Measurements from ENCODE around the gene FOCAD.
"Not testable (repeated sequence)": the region's sequence is repeated elsewhere in the genome, so short reads cannot be mapped to it uniquely, and the experiment has no call there.

FOCAD gene, protein sequence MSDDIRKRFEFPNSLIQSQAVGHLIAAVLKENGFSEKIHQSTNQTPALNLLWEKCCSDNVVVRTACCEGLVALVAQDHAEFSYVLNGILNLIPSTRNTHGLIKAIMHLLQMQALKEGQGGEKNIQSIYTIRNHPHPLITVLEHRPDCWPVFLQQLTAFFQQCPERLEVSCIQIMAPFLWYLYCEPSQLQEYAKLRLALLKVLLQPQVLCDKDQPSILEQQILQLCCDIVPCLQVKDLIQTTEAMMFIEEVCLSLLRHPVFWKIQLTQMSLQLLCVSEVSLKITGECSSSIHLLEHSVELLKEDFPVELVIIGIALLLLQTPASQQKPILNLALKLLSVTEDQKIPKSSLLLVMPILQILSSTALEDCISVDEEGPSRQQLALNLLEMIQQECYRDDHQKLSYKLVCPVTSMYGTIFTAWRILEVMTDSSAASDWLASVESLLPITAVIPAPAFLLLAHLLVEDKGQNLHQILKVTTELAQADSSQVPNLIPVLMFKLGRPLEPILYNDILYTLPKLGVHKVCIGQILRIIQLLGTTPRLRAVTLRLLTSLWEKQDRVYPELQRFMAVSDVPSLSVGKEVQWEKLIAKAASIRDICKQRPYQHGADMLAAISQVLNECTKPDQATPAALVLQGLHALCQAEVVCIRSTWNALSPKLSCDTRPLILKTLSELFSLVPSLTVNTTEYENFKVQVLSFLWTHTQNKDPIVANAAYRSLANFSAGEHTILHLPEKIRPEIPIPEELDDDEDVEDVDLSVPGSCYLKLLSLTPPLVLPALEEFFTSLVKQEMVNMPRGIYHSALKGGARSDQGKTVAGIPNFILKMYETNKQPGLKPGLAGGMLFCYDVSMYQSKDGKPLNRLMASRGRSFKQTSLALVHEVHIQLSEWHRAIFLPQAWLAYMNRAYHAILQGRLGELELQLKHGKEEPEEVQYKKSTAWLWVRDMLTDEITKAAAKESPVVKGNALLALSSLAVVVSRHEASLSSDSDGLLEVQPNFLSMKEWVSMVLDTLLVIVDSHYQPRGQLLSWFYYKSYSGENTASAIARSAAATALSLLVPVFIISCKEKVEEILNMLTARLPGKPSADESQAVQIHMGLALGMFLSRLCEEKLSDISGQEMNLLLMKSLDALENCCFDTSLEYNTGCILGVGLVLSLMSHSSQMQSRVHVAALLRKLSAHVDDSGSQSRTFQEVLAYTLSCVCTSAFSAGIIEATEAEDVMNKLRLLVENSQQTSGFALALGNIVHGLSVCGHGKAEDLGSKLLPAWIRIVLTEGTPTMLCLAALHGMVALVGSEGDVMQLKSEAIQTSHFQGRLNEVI (N-terminal part only)

GRCh38 chr9:20684035-20684874, at the start of gene FOCAD:
TSS of gene FOCAD (plus strand) at chr9:20684259. CDS start at chr9:20715354, 31,095 bp downstream.
- DNase-seq, result peak; percentile 94

DNA sequence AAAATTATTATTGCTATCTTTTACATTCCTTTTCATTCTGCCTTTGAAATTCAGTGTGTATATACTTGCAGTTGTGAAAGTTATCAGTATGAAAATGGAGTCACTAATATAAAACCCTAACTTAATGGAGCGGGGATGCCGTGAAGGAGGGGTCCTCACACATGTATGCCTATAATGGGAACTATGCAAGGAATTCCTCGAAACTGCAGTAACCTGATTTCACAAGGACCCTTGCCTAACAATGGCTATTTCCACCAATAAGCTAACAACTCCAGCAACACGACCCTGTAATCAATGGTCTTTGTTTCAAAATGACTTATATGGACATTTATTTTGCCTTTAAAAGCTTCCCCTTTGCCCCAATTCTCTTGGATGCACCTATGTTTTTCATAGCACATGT, 49.2 kb upstream of the FOCAD start:
- no peak for DNase-seq

- DNase-seq, result no peak
Measured at GRCh38 chr9:20636888-20637440, 47.1 kb upstream of the FOCAD start.

DNA sequence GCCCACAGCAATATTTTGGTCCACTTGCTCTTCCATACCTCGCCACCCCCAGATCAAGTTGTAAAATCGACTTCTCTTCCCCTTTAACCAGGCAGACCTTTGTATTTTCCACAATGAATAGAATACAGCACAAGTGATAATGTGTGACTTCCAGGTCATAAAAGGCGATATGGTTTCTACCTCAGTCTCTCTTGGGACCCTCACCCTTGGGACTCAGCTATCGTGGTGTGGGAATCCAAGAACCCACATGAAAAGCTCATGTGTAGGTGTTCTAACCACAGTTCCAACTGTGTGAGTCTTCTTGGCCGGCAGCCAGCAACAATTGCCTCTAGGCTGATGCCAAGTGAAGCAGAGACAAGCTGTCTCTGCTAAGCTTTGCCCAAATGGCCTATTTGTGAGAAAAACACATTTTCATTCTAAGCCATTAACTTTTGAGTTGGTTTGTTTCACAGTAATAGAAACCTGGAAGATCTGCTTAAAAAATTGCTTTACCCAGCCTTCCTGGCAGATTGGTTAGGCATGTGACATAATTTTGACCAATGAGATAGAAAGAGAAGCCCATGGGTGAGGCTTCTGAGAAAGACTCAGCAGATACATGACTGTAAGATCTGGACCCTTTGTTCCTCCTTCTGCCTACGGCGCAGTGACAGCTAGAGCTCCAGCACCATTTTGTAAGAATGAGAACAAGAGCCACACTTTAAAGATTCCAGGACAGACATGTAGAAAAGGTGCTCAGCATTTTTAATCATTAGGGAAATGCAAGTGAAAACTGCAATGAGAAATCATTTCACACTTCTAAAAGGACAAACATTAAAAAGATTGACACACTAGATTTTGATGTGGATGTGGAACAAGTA, 43.5 kb upstream of the FOCAD start:
- DNase-seq, result peak; percentile 54

DNA sequence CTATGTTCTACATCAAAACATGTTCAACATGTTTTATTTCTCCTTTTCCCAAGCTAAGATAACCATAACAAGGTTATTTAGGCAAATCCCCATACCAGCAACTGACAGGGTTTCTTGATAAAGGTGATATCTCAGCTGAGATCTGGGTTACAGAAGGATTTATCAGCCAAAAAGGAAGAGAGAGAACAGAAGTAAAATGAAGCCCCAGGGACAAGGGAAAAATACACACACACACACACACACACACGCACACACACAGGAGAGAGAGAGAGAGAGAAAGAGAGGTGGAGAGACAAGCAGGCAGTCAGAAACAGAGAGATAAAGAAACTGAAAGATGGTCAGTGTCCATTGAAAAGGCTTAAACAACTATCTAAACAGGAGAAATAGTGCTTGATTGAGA, 42.0 kb upstream of the FOCAD start:
- no peak for DNase-seq

- no peak for DNase-seq
Measured at GRCh38 chr9:20643660-20644059, 40.4 kb upstream of the FOCAD start.

GRCh38 chr9:20646656-20647055, 37.4 kb upstream of the FOCAD start:
- no peak for DNase-seq

DNA sequence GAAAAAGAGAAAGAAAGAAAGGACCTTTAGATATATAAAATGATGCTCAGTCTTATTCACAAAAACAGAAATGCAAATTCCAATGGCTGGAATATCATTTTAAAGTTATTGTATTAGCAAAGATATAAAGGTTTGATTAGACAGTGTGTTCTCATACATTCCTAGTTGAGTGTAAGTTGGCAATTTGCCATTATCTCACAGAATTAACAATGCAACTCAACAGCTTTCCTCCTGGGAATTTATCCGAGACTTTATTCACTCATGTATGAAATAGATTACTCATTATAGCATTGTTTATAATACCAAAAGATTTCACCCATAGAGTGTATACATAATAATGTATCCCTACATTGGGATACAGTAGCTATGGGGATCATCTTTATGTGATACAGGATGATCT, 34.7 kb upstream of the FOCAD start:
- no peak for DNase-seq

DNA sequence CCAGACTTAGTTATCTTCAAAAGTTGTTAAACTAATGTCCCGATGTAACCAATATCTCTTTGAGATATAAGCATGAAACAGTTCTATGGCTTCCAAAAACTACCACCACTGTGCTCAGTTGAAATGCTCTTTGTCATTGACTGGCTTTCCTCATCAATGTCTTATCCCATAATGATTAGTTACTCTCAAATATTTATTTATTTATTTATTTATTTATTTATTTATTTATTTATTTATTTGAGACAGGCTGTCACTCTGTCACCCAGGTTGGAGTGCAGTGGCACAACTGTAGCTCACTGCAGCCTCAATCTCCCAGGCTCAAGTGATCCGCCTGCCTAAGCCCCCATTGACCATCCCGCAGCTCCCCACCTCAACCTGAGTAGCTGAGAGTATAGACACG, 33.7 kb upstream of the FOCAD start:
- no peak for DNase-seq

GRCh38 chr9:20650750-20651299, 33.2 kb upstream of the FOCAD start:
- DNase-seq, result no peak

DNA sequence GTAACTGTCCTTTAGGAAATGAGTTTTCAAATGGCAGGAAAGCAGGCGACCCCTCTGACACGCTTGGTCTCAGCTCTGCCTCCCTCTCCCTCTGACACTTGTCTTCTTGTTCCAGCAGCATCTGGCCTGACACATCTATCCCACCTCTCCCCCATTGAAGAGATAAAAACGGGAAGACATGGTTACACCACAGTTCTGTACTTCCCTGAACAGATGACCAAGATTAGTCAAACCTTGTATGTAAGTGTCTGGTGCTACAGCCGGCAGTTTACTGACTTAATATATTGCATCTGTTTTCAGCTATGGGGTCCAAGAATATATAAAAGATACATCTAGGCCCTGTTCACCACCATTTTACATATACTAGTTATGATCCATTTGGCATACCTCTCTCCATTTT, 32.1 kb upstream of the FOCAD start:
- no peak for DNase-seq

- not testable (repeated sequence) for DNase-seq
Measured at GRCh38 chr9:20658246-20658667, 25.8 kb upstream of the FOCAD start.

DNA sequence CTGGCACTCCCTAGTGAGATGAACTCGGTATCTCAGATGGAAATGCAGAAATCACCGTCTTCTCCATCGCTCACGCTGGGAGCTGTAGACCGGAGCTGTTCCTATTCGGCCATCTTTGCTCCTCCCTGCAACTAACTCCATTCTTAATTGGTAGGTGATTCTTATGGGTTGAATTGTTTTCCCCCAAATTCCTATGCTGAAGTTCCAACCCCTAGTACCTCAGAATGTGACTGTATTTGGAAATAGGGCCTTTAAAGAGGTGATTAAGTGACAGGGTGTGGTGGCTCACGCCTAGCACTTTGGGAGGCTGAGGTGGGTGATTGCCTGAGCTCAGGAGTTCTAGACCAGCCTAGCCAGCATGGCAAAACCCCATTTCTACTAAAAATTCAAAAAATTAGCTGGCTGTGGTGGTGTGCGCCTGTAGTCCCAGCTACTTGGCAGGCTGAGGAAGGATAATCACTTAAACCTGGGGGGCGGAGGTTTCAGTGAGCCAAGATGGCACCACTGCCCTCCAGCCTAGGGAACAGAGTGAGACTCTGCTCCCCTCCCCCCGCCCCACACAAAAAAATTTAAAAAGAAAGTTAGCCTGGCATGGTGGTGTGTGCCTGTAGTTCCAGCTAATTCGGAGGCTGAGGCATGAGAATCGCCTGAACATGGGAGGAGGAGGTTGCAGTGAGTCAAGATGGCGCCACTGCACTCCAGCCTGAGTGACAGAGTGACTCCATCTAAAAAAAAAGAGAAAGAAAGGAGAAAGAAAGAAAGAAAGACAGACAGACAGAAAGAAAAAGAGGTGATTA, 25.2 kb upstream of the FOCAD start:
- DNase-seq, result no peak

DNA sequence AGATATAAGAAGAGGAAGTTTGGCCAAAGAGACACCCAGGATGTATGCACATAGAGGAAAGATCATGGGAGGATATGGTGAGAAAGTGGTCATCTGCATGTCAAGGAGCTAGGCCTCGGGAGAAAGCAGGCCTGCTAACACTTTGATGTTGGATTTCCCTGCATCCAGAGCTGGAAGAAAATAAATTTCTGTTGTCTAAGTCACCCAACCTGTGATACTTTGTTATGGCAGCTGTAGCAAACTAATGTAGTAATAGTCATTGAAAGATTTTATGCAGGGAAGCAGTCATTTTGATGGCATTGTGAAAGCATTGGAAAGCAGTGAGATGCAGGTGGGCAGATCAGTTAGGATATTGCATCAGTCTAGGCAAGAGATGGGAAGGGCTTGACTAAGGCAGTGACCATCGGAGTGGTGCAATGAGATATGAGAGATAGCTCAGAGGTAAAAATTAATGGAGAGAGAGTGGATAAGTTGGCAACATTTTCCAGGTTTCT, 24.5 kb upstream of the FOCAD start:
- no peak for DNase-seq

GRCh38 chr9:20662156-20662555, 21.9 kb upstream of the FOCAD start:
- DNase-seq, result no peak

DNA sequence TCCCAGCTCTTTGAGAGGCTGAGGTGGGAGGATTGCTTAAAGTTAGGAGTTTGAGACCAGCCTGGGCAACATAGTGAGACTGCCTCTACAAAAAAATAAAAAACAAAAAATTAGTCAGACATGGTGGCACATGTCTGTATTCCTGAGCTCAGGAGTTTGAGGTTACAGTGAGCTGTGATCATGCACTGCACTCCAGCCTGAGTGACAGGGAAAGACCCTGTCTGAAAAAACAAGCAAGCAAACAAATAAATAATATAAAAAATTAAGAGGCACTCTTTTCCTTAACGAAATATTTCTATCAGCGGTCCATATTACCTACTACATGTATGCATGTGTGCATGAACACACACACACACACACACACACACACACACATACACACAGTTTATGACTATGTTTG, 20.9 kb upstream of the FOCAD start:
- no peak for DNase-seq

- no peak for DNase-seq
Measured at GRCh38 chr9:20664501-20664900, 19.6 kb upstream of the FOCAD start.

DNA sequence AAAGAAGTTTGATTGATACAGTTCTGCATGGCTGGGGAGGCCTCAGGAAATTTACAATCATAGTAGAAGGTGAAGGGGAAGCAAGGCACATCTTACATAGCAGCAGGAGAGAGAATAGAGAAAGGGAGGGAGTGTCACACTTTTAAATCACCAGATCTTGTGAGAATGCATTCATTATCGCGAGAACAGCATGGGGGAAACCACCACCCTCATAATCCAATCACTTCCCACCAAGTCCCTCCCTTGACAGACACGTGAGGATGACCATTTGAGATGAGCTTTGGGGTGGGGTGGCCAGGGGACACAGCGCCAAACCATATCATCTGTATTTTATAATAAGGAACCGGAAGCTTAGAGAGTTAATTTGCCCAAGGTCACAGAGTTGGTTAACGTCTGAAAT, 13.7 kb upstream of the FOCAD start:
- DNase-seq, result no peak

DNA sequence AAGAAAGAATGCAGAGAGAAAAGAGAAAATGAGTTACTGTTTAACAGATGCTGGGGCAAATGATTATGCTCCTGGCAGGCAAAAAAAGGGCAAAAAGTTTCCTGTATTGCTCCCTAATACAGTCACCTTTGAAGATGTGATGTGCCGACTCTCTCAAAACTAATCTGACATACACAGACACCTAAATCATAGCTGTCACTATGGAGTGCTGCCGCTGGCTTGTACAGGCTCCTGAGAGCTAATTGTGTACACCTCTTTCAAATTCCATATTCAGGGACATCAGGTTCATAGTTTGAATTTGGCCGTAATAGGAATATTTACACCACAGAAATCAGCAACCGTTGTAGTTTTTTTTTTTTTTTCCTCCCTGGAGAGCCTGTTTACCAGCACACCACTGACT, 12.4 kb upstream of the FOCAD start:
- no peak for DNase-seq

Measured in NCI-H1436 (cell line).